Measurements from ENCODE around the gene LAMB2.

DNA sequence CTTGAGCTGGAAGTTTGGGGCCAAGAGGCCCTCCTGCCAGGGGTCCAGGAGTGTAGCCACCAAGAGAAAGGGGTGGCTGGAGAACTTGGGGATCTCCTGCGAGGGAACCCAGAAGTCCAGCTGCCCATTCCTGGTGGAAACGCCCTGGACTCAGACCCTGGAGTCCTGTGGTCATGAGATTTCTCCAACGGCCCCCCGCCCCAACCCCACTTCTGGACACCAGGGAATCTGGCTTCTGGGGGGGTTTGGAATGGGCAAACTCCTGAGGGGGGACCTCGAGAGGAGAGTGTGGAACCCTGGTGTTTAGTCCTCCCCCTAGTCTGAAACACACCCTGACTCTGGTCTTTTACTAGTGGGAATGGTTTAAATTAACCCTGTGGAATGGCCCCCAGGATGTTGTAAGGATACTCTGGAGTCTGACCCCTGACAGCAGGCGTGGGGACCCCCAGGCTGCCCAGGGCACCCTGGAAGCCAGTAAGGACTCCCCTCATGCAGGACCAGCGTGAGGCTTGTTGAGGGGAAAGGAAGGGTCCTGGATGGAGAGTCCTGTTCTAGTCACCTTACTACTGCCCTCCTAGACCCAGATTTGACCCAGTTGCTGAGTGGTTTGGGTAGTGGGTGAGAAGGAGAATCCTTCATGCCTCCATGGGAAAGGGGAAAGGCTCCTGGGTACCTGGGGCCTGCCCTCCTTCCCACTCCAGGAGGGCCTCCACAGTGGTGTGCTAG is 39.1 kb upstream of the LAMB2 start:
- TF ChIP-seq, protein P1, sequence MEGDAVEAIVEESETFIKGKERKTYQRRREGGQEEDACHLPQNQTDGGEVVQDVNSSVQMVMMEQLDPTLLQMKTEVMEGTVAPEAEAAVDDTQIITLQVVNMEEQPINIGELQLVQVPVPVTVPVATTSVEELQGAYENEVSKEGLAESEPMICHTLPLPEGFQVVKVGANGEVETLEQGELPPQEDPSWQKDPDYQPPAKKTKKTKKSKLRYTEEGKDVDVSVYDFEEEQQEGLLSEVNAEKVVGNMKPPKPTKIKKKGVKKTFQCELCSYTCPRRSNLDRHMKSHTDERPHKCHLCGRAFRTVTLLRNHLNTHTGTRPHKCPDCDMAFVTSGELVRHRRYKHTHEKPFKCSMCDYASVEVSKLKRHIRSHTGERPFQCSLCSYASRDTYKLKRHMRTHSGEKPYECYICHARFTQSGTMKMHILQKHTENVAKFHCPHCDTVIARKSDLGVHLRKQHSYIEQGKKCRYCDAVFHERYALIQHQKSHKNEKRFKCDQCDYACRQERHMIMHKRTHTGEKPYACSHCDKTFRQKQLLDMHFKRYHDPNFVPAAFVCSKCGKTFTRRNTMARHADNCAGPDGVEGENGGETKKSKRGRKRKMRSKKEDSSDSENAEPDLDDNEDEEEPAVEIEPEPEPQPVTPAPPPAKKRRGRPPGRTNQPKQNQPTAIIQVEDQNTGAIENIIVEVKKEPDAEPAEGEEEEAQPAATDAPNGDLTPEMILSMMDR (IDR thresholded peaks at IDR 0.05): no peak
- no peak for TF ChIP-seq POLR2A (IDR thresholded peaks at IDR 0.05; ENCODE audit: low read depth)
- TF ChIP-seq EP300 (IDR thresholded peaks at IDR 0.05): no peak

Measured in esophagus muscularis mucosa (tissue), 4 donors.